ENCODE data around the gene CASP2. TPM values are rescaled to one million over a fixed set of nuclear protein-coding genes. Genes with fewer than 3 reads are reported as not detected.

The CASP2 gene
- total RNA-seq, 5 donors from 2014 or later (not counting 1 experiment from before 2014, with no cell fraction given) = 43.4 to 83.6 (median 73.7) TPM

GRCh38 chr7:143265017-143265693 is 23.0 kb upstream of the CASP2 start:
- peak overlapping the region; percentile 95 to 99 (median 96) for H3K4me3 Mint-ChIP-seq
- CTCF ChIA-PET = interaction anchor here (0.6 to 1.7 kb wide), 8 partner anchors 15 to 1610 kb away, joined by 3 to 8 read pairs (median 4); partner anchors contain the start of gene TAS2R40 (in 1 of the 2)
- POLR2A ChIA-PET = interaction anchor here in 1 of 2 donors (0.5 to 0.7 kb wide), 3 partner anchors 10 to 1132 kb away, joined by 4 to 6 read pairs (median 5); no protein-coding TSS in a partner anchor
- peak overlapping the region; percentile 77 for H3K27ac ChIP-seq (ENCODE audit: low read length)
- WGBS (ENCODE audit: insufficient coverage) = 20% methylated on average over 2 of the region's 15 CpGs
- H3K27me3 ChIP-seq (replicated peaks in 1 of 2; ENCODE audit: control insufficient read depth in 2 of 2, extremely low read depth in 1 of 2, insufficient read depth in 2 of 2, low read length in 1 of 2) = no peaks in the 10 kb centered on the region
- H3K4me3 ChIP-seq (ENCODE audit: control insufficient read depth in 1 of 2, extremely low read depth in 1 of 2, low read length in 1 of 2) = peak overlapping the region in 1 of 2 donors; percentile 84
- H3K27me3 Mint-ChIP-seq = no peaks in the 10 kb centered on the region
- H3K4me1 Mint-ChIP-seq = peaks cover 50 to 71% (median 52%) of the 10 kb centered on the region in 3 donors
- peak overlapping the region; percentile 95 to 97 for H3K27ac Mint-ChIP-seq
- ATAC-seq (replicated peaks in 1 of 4) = no peak
- peaks cover 2 to 40% of the 10 kb centered on the region in 2 donors for H3K36me3 ChIP-seq (ENCODE audit: control insufficient read depth in 2 of 2, extremely low read depth in 1 of 2, insufficient read depth in 1 of 2, low read length in 1 of 2)
- H3K9me3 Mint-ChIP-seq = no peaks in the 10 kb centered on the region
- no peaks in the 10 kb centered on the region for H3K9me3 ChIP-seq
- H3K36me3 Mint-ChIP-seq = peaks cover 43% of the 10 kb centered on the region
- no peak for DNase-seq
- peaks cover 11 to 30% of the 10 kb centered on the region in 2 experiments for H3K4me1 ChIP-seq (ENCODE audit: control insufficient read depth in 1 of 2, extremely low read depth in 1 of 2, insufficient read depth in 2 of 2, low read length in 2 of 2)

GRCh38 chr7:143269251-143269650 is 18.9 kb upstream of the CASP2 start:
- no peak for ATAC-seq (replicated peaks in 1 of 4)
- WGBS (ENCODE audit: insufficient coverage) = 73% methylated on average over 5 of the region's 5 CpGs
- Mint-ChIP-seq H3K36me3 (peaks cover 46% of the 10 kb centered on the region), H3K27ac (peak overlapping the region; percentile 40 to 65), H3K27me3 (no peaks in the 10 kb centered on the region), H3K4me1 (peaks cover 33 to 52% (median 37%) of the 10 kb centered on the region in 3 donors), H3K4me3 (no peak overlapping the region), H3K9me3 (no peaks in the 10 kb centered on the region)
- ChIA-PET CTCF (interaction anchor here in 1 of 2 donors (0.6 kb wide), 1 partner anchor 858 kb away, joined by 3 read pairs; no protein-coding TSS in a partner anchor), POLR2A (interaction anchor here in 1 of 2 donors (1.4 kb wide), 1 partner anchor 30 kb away, joined by 3 read pairs; no protein-coding TSS in a partner anchor)
- Histone ChIP-seq H3K27ac (ENCODE audit: low read length) (no peak overlapping the region), H3K36me3 (ENCODE audit: control insufficient read depth in 2 of 2, extremely low read depth in 1 of 2, insufficient read depth in 1 of 2, low read length in 1 of 2) (peaks cover 2 to 40% of the 10 kb centered on the region in 2 donors), H3K27me3 (replicated peaks in 1 of 2; ENCODE audit: control insufficient read depth in 2 of 2, extremely low read depth in 1 of 2, insufficient read depth in 2 of 2, low read length in 1 of 2) (no peaks in the 10 kb centered on the region), H3K4me1 (ENCODE audit: control insufficient read depth in 1 of 2, extremely low read depth in 1 of 2, insufficient read depth in 2 of 2, low read length in 2 of 2) (peaks cover 7 to 14% of the 10 kb centered on the region in 2 experiments), H3K4me3 (ENCODE audit: control insufficient read depth in 1 of 2, extremely low read depth in 1 of 2, low read length in 1 of 2) (no peak overlapping the region), H3K9me3 (no peaks in the 10 kb centered on the region)
- no peak for DNase-seq

GRCh38 chr7:143271240-143271639 is 16.9 kb upstream of the CASP2 start:
- WGBS (ENCODE audit: insufficient coverage) = no CpG with 5 or more reads among the region's 1 CpG
- ATAC-seq (replicated peaks in 1 of 4) (no peak), DNase-seq (no peak)
- H3K36me3 Mint-ChIP-seq = peaks cover 33% of the 10 kb centered on the region
- H3K4me3 Mint-ChIP-seq = no peak overlapping the region
- H3K9me3 ChIP-seq = no peaks in the 10 kb centered on the region
- no peaks in the 10 kb centered on the region for H3K4me1 ChIP-seq (ENCODE audit: control insufficient read depth in 1 of 2, extremely low read depth in 1 of 2, insufficient read depth in 2 of 2, low read length in 2 of 2)
- H3K27ac ChIP-seq (ENCODE audit: low read length) = no peak overlapping the region
- CTCF ChIA-PET = interaction anchor here (1.0 to 1.2 kb wide), 2 partner anchors 30 to 43 kb away, joined by 3 read pairs; no protein-coding TSS in a partner anchor
- no peaks in the 10 kb centered on the region for H3K9me3 Mint-ChIP-seq
- peak overlapping the region in 1 of 2 donors; percentile 71 for H3K27ac Mint-ChIP-seq
- H3K4me3 ChIP-seq (ENCODE audit: control insufficient read depth in 1 of 2, extremely low read depth in 1 of 2, low read length in 1 of 2) = no peak overlapping the region
- no peaks in the 10 kb centered on the region for H3K27me3 ChIP-seq (replicated peaks in 1 of 2; ENCODE audit: control insufficient read depth in 2 of 2, extremely low read depth in 1 of 2, insufficient read depth in 2 of 2, low read length in 1 of 2)
- peaks cover 2 to 31% of the 10 kb centered on the region in 2 donors for H3K36me3 ChIP-seq (ENCODE audit: control insufficient read depth in 2 of 2, extremely low read depth in 1 of 2, insufficient read depth in 1 of 2, low read length in 1 of 2)
- H3K27me3 Mint-ChIP-seq = no peaks in the 10 kb centered on the region
- H3K4me1 Mint-ChIP-seq = peaks cover 14 to 35% (median 17%) of the 10 kb centered on the region in 3 donors
- POLR2A ChIA-PET = interaction anchor here in 1 of 2 donors (0.7 kb wide), 2 partner anchors 10 to 136 kb away, joined by 3 to 5 read pairs; no protein-coding TSS in a partner anchor

- Mint-ChIP-seq H3K36me3 (peaks cover 27% of the 10 kb centered on the region), H3K4me3 (no peak overlapping the region), H3K27ac (peak overlapping the region in 1 of 2 donors; percentile 73), H3K27me3 (no peaks in the 10 kb centered on the region), H3K9me3 (no peaks in the 10 kb centered on the region), H3K4me1 (peaks cover 5 to 24% (median 8%) of the 10 kb centered on the region in 3 donors)
- H3K9me3 ChIP-seq = no peaks in the 10 kb centered on the region
- WGBS (ENCODE audit: insufficient coverage) = no CpG with 5 or more reads among the region's 2 CpGs
- H3K4me1 ChIP-seq (ENCODE audit: control insufficient read depth in 1 of 2, extremely low read depth in 1 of 2, insufficient read depth in 2 of 2, low read length in 2 of 2) = no peaks in the 10 kb centered on the region
- ATAC-seq (replicated peaks in 1 of 4) (no peak), DNase-seq (no peak)
- H3K27me3 ChIP-seq (replicated peaks in 1 of 2; ENCODE audit: control insufficient read depth in 2 of 2, extremely low read depth in 1 of 2, insufficient read depth in 2 of 2, low read length in 1 of 2) = no peaks in the 10 kb centered on the region
- ChIA-PET CTCF (interaction anchor here (0.6 to 0.8 kb wide), 2 partner anchors 24 to 849 kb away, joined by 3 read pairs; no protein-coding TSS in a partner anchor), POLR2A (interaction anchor here in 1 of 2 donors (0.6 kb wide), 1 partner anchor 14 kb away, joined by 3 read pairs; no protein-coding TSS in a partner anchor)
- peaks cover 2 to 19% of the 10 kb centered on the region in 2 donors for H3K36me3 ChIP-seq (ENCODE audit: control insufficient read depth in 2 of 2, extremely low read depth in 1 of 2, insufficient read depth in 1 of 2, low read length in 1 of 2)
- H3K4me3 ChIP-seq (ENCODE audit: control insufficient read depth in 1 of 2, extremely low read depth in 1 of 2, low read length in 1 of 2) = no peak overlapping the region
- H3K27ac ChIP-seq (ENCODE audit: low read length) = no peak overlapping the region
These were observed 15.3 kb upstream of the CASP2 start for GRCh38 chr7:143272871-143273270.

- H3K9me3 ChIP-seq = no peaks in the 10 kb centered on the region
- no peaks in the 10 kb centered on the region for H3K27me3 ChIP-seq (replicated peaks in 1 of 2; ENCODE audit: control insufficient read depth in 2 of 2, extremely low read depth in 1 of 2, insufficient read depth in 2 of 2, low read length in 1 of 2)
- CTCF ChIA-PET = interaction anchor here (0.6 to 2.1 kb wide), 15 partner anchors 15 to 471 kb away, joined by 3 to 11 read pairs (median 4); partner anchors contain the start of gene GSTK1 (in 1 of the 2)
- POLR2A ChIA-PET = interaction anchor here (0.6 to 0.9 kb wide), 3 partner anchors 16 to 90 kb away, joined by 3 to 7 read pairs (median 5); partner anchors contain the start of gene GSTK1 (in 1 of the 2)
- Mint-ChIP-seq H3K4me3 (peak overlapping the region; percentile 32 to 74 (median 68)), H3K27me3 (no peaks in the 10 kb centered on the region), H3K36me3 (no peaks in the 10 kb centered on the region), H3K9me3 (no peaks in the 10 kb centered on the region), H3K27ac (peak overlapping the region; percentile 82 to 94), H3K4me1 (peaks cover 37 to 41% (median 39%) of the 10 kb centered on the region in 3 donors)
- H3K4me1 ChIP-seq (ENCODE audit: control insufficient read depth in 1 of 2, extremely low read depth in 1 of 2, insufficient read depth in 2 of 2, low read length in 2 of 2) = peaks cover 18 to 22% of the 10 kb centered on the region in 2 experiments
- ATAC-seq (replicated peaks in 1 of 4) (peak; percentile 51 to 88 (median 60)), DNase-seq (peak in 2 of 35 experiments; percentile 3 to 59)
- peak overlapping the region in 1 of 2 donors; percentile 25 for H3K4me3 ChIP-seq (ENCODE audit: control insufficient read depth in 1 of 2, extremely low read depth in 1 of 2, low read length in 1 of 2)
- H3K36me3 ChIP-seq (ENCODE audit: control insufficient read depth in 2 of 2, extremely low read depth in 1 of 2, insufficient read depth in 1 of 2, low read length in 1 of 2) = no peaks in the 10 kb centered on the region
- 0% methylated on average over 1 of the region's 8 CpGs for WGBS (ENCODE audit: insufficient coverage)
- peak overlapping the region; percentile 78 for H3K27ac ChIP-seq (ENCODE audit: low read length)
These were observed 8.7 kb upstream of the CASP2 start for GRCh38 chr7:143279186-143280098.
